Activated CD8-positive, alpha-beta memory T cell treated with anti-CD3 and anti-CD28 coated beads for 4 hours (primary cell): Measurements from ENCODE around the gene GPSM1.

ENCODE experiments used
- DNase-seq, 2 donors: peaks; one replicate each; pipeline ENCODE4 v3.0.0-alpha.2; 2020; ENCODE audit warnings: low read depth in 2 of 2

The GPSM1 gene

GRCh38 chr9:136291306-136292025 lies 35.9 kb upstream of the GPSM1 start:
- DNase-seq = no peak

GRCh38 chr9:136292026-136292538 lies 35.3 kb upstream of the GPSM1 start:
- DNase-seq = no peak

- DNase-seq = no peak
Observed at GRCh38 chr9:136292591-136293448, 34.5 kb upstream of the GPSM1 start.

- no peak for DNase-seq
Observed at GRCh38 chr9:136293476-136294077, 33.8 kb upstream of the GPSM1 start.

- DNase-seq = no peak
Observed at GRCh38 chr9:136294437-136294836, 32.9 kb upstream of the GPSM1 start.

GRCh38 chr9:136295055-136295454 lies 32.3 kb upstream of the GPSM1 start:
- no peak for DNase-seq

GRCh38 chr9:136295542-136296433 lies 31.6 kb upstream of the GPSM1 start:
- DNase-seq = no peak

GRCh38 chr9:136296434-136297015 lies 30.8 kb upstream of the GPSM1 start:
- no peak for DNase-seq

GRCh38 chr9:136297016-136297691 lies 30.2 kb upstream of the GPSM1 start:
- DNase-seq = no peak

- DNase-seq = no peak
Observed at GRCh38 chr9:136297766-136298735, 29.3 kb upstream of the GPSM1 start.

- DNase-seq = no peak
Observed at GRCh38 chr9:136299116-136299515, 28.2 kb upstream of the GPSM1 start.

GRCh38 chr9:136299541-136299940 lies 27.8 kb upstream of the GPSM1 start:
- no peak for DNase-seq

GRCh38 chr9:136300016-136300545 lies 27.3 kb upstream of the GPSM1 start:
- no peak for DNase-seq

GRCh38 chr9:136300866-136301265 lies 26.5 kb upstream of the GPSM1 start:
- no peak for DNase-seq

- DNase-seq = no peak
Observed at GRCh38 chr9:136302527-136302926, 24.8 kb upstream of the GPSM1 start.

GRCh38 chr9:136303066-136303824 lies 24.1 kb upstream of the GPSM1 start:
- no peak for DNase-seq

- no peak for DNase-seq
Observed at GRCh38 chr9:136303825-136304416, 23.4 kb upstream of the GPSM1 start, which contains the start of gene CCDC187. TSS of gene CCDC187 (minus strand) at chr9:136304094. CDS start at chr9:136303830, 264 bp downstream.

GRCh38 chr9:136304456-136304855 lies 22.9 kb upstream of the GPSM1 start:
- DNase-seq = no peak
